ENCODE measurements around the gene ATP8B2.

DNA sequence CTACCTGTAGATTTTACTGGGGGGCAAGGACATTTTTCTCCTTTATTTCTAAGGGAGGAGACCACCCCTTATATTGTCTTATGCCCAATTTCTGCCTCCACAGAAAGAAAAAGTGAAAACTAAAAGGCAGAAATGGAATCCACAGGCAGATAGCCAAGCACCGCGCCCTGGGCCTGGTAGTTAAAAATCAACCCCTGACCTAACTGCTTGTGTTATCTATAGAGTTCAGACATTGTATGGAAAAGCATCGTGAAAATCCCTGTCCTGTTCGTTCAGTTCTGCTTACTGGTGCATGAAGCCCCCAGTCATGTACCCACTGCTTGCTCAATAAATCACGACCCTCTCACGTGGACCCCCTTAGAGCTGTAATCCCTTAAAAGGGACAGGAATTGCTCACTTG, 46.1 kb downstream of the ATP8B2 start:
- TF ChIP-seq, protein P1, sequence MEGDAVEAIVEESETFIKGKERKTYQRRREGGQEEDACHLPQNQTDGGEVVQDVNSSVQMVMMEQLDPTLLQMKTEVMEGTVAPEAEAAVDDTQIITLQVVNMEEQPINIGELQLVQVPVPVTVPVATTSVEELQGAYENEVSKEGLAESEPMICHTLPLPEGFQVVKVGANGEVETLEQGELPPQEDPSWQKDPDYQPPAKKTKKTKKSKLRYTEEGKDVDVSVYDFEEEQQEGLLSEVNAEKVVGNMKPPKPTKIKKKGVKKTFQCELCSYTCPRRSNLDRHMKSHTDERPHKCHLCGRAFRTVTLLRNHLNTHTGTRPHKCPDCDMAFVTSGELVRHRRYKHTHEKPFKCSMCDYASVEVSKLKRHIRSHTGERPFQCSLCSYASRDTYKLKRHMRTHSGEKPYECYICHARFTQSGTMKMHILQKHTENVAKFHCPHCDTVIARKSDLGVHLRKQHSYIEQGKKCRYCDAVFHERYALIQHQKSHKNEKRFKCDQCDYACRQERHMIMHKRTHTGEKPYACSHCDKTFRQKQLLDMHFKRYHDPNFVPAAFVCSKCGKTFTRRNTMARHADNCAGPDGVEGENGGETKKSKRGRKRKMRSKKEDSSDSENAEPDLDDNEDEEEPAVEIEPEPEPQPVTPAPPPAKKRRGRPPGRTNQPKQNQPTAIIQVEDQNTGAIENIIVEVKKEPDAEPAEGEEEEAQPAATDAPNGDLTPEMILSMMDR (IDR thresholded peaks at IDR 0.05) = no peak
- no peak for TF ChIP-seq POLR2A (IDR thresholded peaks at IDR 0.05)
